Measurements from ENCODE around the gene CCDC149. TPM values are rescaled to one million over a fixed set of nuclear protein-coding genes. Genes with fewer than 3 reads are reported as not detected.

Gene CCDC149
- total and polyA plus RNA-seq, 2 donors (not counting 1 experiment from before 2014, with no cell fraction given) = not detected

GRCh38 chr4:24775032-24775605 is 137.7 kb downstream of the CCDC149 start:
- Mint-ChIP-seq H3K4me3 (no peak overlapping the region), H3K27ac (no peak overlapping the region), H3K27me3 (no peaks in the 10 kb centered on the region), H3K4me1 (no peaks in the 10 kb centered on the region), H3K9me3 (ENCODE audit: insufficient read depth) (no peaks in the 10 kb centered on the region)
- Histone ChIP-seq H4K20me1 (ENCODE audit: control insufficient read depth, insufficient read depth, low read length, poor library complexity, severe bottlenecking) (no peaks in the 10 kb centered on the region), H3K9ac (ENCODE audit: low read length) (no peak overlapping the region), H3K9me3 (ENCODE audit: control extremely low read depth in 1 of 3, control insufficient read depth in 2 of 3, insufficient read depth in 1 of 3, low read length in 2 of 3) (no peaks in the 10 kb centered on the region), H3K4me2 (replicated peaks; ENCODE audit: low read depth, low read length, poor library complexity, severe bottlenecking) (no peak overlapping the region), H3K27me3 (replicated peaks in 1 of 4; ENCODE audit: control extremely low read depth in 1 of 4, control insufficient read depth in 3 of 4, insufficient read depth in 4 of 4, low read length in 3 of 4) (no peaks in the 10 kb centered on the region), H3K79me2 (ENCODE audit: control insufficient read depth, insufficient read depth, low read length) (no peaks in the 10 kb centered on the region), H3K36me3 (replicated peaks in 1 of 2; ENCODE audit: control extremely low read depth in 1 of 2, control insufficient read depth in 1 of 2, extremely low read depth in 1 of 2, insufficient read depth in 2 of 2, low read length in 1 of 2) (no peaks in the 10 kb centered on the region), H3K4me3 (ENCODE audit: control extremely low read depth in 1 of 5, extremely low read depth in 1 of 5, insufficient read depth in 1 of 5, low read depth in 2 of 5, low read length in 4 of 5) (no peak overlapping the region), H3K4me1 (ENCODE audit: control insufficient read depth in 2 of 2, insufficient read depth in 2 of 2, low read length in 2 of 2) (no peaks in the 10 kb centered on the region), H2AFZ (ENCODE audit: insufficient read depth, low read depth, low read length, poor library complexity, severe bottlenecking) (no peak overlapping the region), H3K27ac (ENCODE audit: low read length in 2 of 2) (no peak overlapping the region)
- ChIA-PET CTCF (no interaction called here), POLR2A (no interaction called here)
- no peak for TF ChIP-seq EZH2 (IDR thresholded peaks at IDR 0.05; ENCODE audit: borderline replicate concordance, insufficient read depth, low read depth, low read length, poor library complexity, severe bottlenecking)
- no peak for TF ChIP-seq CTCF (IDR thresholded peaks at IDR 0.05)
- intact Hi-C loops (cut with micrococcal nuclease) = no loop called here
- ATAC-seq (ENCODE audit: low read depth) = no peak
- DNase-seq = no peak
- 100% methylated on average over 1 of the region's 2 CpGs for WGBS (ENCODE audit: insufficient coverage)

- Histone ChIP-seq H3K36me3 (replicated peaks in 1 of 2; ENCODE audit: control extremely low read depth in 1 of 2, control insufficient read depth in 1 of 2, extremely low read depth in 1 of 2, insufficient read depth in 2 of 2, low read length in 1 of 2) (no peaks in the 10 kb centered on the region), H3K27ac (ENCODE audit: low read length in 2 of 2) (no peak overlapping the region), H4K20me1 (ENCODE audit: control insufficient read depth, insufficient read depth, low read length, poor library complexity, severe bottlenecking) (no peaks in the 10 kb centered on the region), H3K9me3 (ENCODE audit: control extremely low read depth in 1 of 3, control insufficient read depth in 2 of 3, insufficient read depth in 1 of 3, low read length in 2 of 3) (no peaks in the 10 kb centered on the region), H3K4me3 (ENCODE audit: control extremely low read depth in 1 of 5, extremely low read depth in 1 of 5, insufficient read depth in 1 of 5, low read depth in 2 of 5, low read length in 4 of 5) (no peak overlapping the region), H2AFZ (ENCODE audit: insufficient read depth, low read depth, low read length, poor library complexity, severe bottlenecking) (no peak overlapping the region), H3K4me1 (ENCODE audit: control insufficient read depth in 2 of 2, insufficient read depth in 2 of 2, low read length in 2 of 2) (no peaks in the 10 kb centered on the region), H3K27me3 (replicated peaks in 1 of 4; ENCODE audit: control extremely low read depth in 1 of 4, control insufficient read depth in 3 of 4, insufficient read depth in 4 of 4, low read length in 3 of 4) (no peaks in the 10 kb centered on the region), H3K9ac (ENCODE audit: low read length) (no peak overlapping the region), H3K79me2 (ENCODE audit: control insufficient read depth, insufficient read depth, low read length) (no peaks in the 10 kb centered on the region), H3K4me2 (replicated peaks; ENCODE audit: low read depth, low read length, poor library complexity, severe bottlenecking) (no peak overlapping the region)
- DNase-seq = no peak
- Mint-ChIP-seq H3K27ac (no peak overlapping the region), H3K9me3 (ENCODE audit: insufficient read depth) (no peaks in the 10 kb centered on the region), H3K4me1 (no peaks in the 10 kb centered on the region), H3K27me3 (no peaks in the 10 kb centered on the region), H3K4me3 (no peak overlapping the region)
- WGBS (ENCODE audit: insufficient coverage) = no CpG with 5 or more reads among the region's 2 CpGs
- no peak for ATAC-seq (ENCODE audit: low read depth)
- POLR2A ChIA-PET = no interaction called here
- CTCF ChIA-PET = no interaction called here
- no peak for TF ChIP-seq EZH2 (IDR thresholded peaks at IDR 0.05; ENCODE audit: borderline replicate concordance, insufficient read depth, low read depth, low read length, poor library complexity, severe bottlenecking)
- intact Hi-C loops (cut with micrococcal nuclease) = no loop called here
Measured at GRCh38 chr4:24774452-24774851, 138.4 kb downstream of the CCDC149 start.
